Tibial nerve (tissue), 4 donors: Measurements from ENCODE around the gene ARL8A.

Experiments
- EP300 ChIP-seq, 2 donors: sonication (generic); formaldehyde crosslinking; IDR thresholded peaks; one replicate each; pipeline ENCODE4 v1.6.1; 2017; ENCODE audit warnings: antibody characterized with exemption in 2 of 2, mild to moderate bottlenecking in 1 of 2
- TF ChIP-seq, protein P1 (sequence below), 5 experiments: fragments of 200-600 bp in 3 of 5; fragments of 450-650 bp in 2 of 5; sonication (generic) in 3 of 5; IDR thresholded peaks; one replicate each; pipeline ENCODE4 v1.5.1; 2016 to 2019; ENCODE audit warnings: antibody characterized with exemption in 5 of 5, mild to moderate bottlenecking in 3 of 5, moderate library complexity in 2 of 5

DNA sequence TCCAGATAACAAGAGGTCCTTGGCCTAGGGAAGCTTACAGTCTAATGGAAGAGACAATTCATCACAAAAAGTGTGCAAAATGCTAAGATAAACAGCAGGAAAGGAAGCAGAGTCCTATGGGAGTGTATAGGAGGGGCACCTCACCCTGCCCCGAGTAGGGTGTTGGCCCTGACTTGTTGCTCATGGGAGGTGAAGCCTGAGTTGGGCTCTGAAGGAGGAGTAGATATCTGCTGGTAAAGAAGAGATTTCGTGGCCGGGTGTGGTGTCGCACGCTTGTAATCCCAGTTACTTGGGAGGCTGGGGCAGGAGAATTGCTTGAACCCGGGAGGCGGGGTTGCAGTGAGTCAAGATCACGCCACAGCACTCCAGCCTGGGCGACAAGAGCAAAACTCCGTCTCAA lies 40.5 kb downstream of the ARL8A start:
- no peak for TF ChIP-seq EP300 (IDR thresholded peaks at IDR 0.05)
- TF ChIP-seq, protein P1, sequence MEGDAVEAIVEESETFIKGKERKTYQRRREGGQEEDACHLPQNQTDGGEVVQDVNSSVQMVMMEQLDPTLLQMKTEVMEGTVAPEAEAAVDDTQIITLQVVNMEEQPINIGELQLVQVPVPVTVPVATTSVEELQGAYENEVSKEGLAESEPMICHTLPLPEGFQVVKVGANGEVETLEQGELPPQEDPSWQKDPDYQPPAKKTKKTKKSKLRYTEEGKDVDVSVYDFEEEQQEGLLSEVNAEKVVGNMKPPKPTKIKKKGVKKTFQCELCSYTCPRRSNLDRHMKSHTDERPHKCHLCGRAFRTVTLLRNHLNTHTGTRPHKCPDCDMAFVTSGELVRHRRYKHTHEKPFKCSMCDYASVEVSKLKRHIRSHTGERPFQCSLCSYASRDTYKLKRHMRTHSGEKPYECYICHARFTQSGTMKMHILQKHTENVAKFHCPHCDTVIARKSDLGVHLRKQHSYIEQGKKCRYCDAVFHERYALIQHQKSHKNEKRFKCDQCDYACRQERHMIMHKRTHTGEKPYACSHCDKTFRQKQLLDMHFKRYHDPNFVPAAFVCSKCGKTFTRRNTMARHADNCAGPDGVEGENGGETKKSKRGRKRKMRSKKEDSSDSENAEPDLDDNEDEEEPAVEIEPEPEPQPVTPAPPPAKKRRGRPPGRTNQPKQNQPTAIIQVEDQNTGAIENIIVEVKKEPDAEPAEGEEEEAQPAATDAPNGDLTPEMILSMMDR (IDR thresholded peaks at IDR 0.05): no peak
